GM12878 (cell line): Measurements from ENCODE around the gene ZBED5. TPM values are rescaled to one million over a fixed set of nuclear protein-coding genes. Genes with fewer than 3 reads are reported as not detected.

Experiments used
- ATAC-seq: fragments of 200-7000 bp; cut with Tn5 transposase; 3 replicates; pipeline ENCODE4 v1.9.1; 2020; ENCODE audit warnings: mild to moderate bottlenecking, moderate library complexity
- BruUV-seq: library from RNA; stranded (reverse); fragments of 400-500 nt; replicated peaks from 2 replicates; lab custom pipeline; 2021; lab: Mats Ljungman, UMichigan
- CTCF ChIA-PET: fragments of 300-600 bp; sonication (Branson Sonifier 250); formaldehyde crosslinking; extraction: SDS; loops from one replicate; lab custom pipeline; 2021; ENCODE audit warnings: inconsistent platforms; lab: Yijun Ruan, JAX
- POLR2A ChIA-PET: fragments of 350-600 bp; formaldehyde crosslinking; extraction: SDS; loops from one replicate; lab custom pipeline; 2021; ENCODE audit warnings: inconsistent platforms; lab: Charles Lee
- RAD21 ChIA-PET: fragments of 300-600 bp; sonication (Branson Sonifier 250); formaldehyde crosslinking; loops from one replicate; lab custom pipeline; 2023; ENCODE audit warnings: antibody characterized with exemption; ENCODE audit not compliant: unreplicated experiment; lab: Charles Lee
- SMC1A ChIA-PET: fragments of 300-600 bp; sonication (Branson Sonifier 250); formaldehyde crosslinking; loops from one replicate; lab custom pipeline; 2023; ENCODE audit not compliant: unreplicated experiment, uncharacterized antibody; lab: Charles Lee
- DNase-seq: peaks from one replicate; pipeline ENCODE4 v3.0.0-alpha.2; 2011; ENCODE audit warnings: low read depth, low spot score
- FAIRE-seq: peaks from 3 replicates; lab custom pipeline; 2011; peaks lifted over from hg19 to GRCh38; lab: Jason Lieb, UNC
- H2AFZ ChIP-seq: 2 replicates; pipeline ENCODE4 v1.6.0; 2011; ENCODE audit warnings: low read depth, low read length, control low read depth; ENCODE audit not compliant: control insufficient read depth
- H3K27ac ChIP-seq: 2 replicates; pipeline ENCODE4 v1.5.1; 2011; ENCODE audit warnings: control low read depth; ENCODE audit not compliant: control insufficient read depth, insufficient read depth
- H3K27me3 ChIP-seq, 2 experiments: replicated peaks in 1 of 2; 2 replicates each; pipeline versions ENCODE4 v1.6.0 to v1.6.1; 2011; ENCODE audit warnings: low read length in 1 of 2; ENCODE audit not compliant: control insufficient read depth in 2 of 2, insufficient read depth in 2 of 2
- H3K36me3 ChIP-seq, 2 experiments: 2 replicates each; pipeline ENCODE4 v1.5.1; 2011; ENCODE audit warnings: low read length in 1 of 2; ENCODE audit not compliant: control insufficient read depth in 2 of 2, insufficient read depth in 2 of 2
- H3K4me1 ChIP-seq: 2 replicates; pipeline ENCODE4 v1.6.1; 2011; ENCODE audit warnings: mild to moderate bottlenecking, low read length, moderate library complexity, mixed read lengths; ENCODE audit not compliant: control insufficient read depth, insufficient read depth
- H3K4me2 ChIP-seq: 2 replicates; pipeline ENCODE4 v1.6.0; 2011; ENCODE audit warnings: control low read depth; ENCODE audit not compliant: control insufficient read depth, insufficient read depth
- H3K4me3 ChIP-seq: fragments of 200-600 bp; sonication (generic); 2 replicates; pipeline ENCODE4 v1.5.1; 2016
- H3K79me2 ChIP-seq: 2 replicates; pipeline ENCODE4 v1.6.0; 2011; ENCODE audit warnings: low read length; ENCODE audit not compliant: control insufficient read depth, insufficient read depth
- H3K9ac ChIP-seq: 2 replicates; pipeline ENCODE4 v1.8.0; 2011; ENCODE audit warnings: low read length, control low read depth, mixed read lengths; ENCODE audit not compliant: control insufficient read depth, insufficient read depth
- H3K9me3 ChIP-seq: replicated peaks from 3 replicates; pipeline ENCODE4 v1.5.1; 2011; ENCODE audit warnings: mild to moderate bottlenecking, low read length; ENCODE audit not compliant: control insufficient read depth, insufficient read depth
- H4K20me1 ChIP-seq: 2 replicates; pipeline ENCODE4 v1.6.0; 2011; ENCODE audit not compliant: control insufficient read depth, insufficient read depth
- DPF2 ChIP-seq: fragments of 450-650 bp; IDR thresholded peaks from 2 replicates; pipeline ENCODE4 v1.6.1; 2017; ENCODE audit warnings: mild to moderate bottlenecking
- NFYA ChIP-seq: IDR thresholded peaks from 2 replicates; pipeline ENCODE4 v1.6.1; 2011; ENCODE audit warnings: low read depth, mild to moderate bottlenecking, low read length, improper control_type of control experiment, borderline replicate concordance
- RAD21 ChIP-seq: IDR thresholded peaks from 2 replicates; pipeline ENCODE4 v1.6.1; 2011; ENCODE audit warnings: mild to moderate bottlenecking, low read depth, low read length, moderate library complexity; ENCODE audit not compliant: insufficient read depth
- RUNX3 ChIP-seq: IDR thresholded peaks from 2 replicates; pipeline ENCODE4 v1.6.1; 2012; ENCODE audit warnings: low read length, inconsistent platforms
- TCF3 ChIP-seq: IDR thresholded peaks from 2 replicates; pipeline ENCODE4 v1.6.1; 2012; ENCODE audit warnings: low read depth, mild to moderate bottlenecking, low read length, borderline replicate concordance; ENCODE audit not compliant: insufficient read depth
- WGBS: methylation state at CpG from one replicate; pipeline ENCODE4 v1.1.6; 2016; ENCODE audit warnings: low lambda C conversion rate; ENCODE audit not compliant: insufficient replicate concordance, insufficient coverage; ENCODE audit errors: missing lambda C conversion rate; 5-methylcytosine and 5-hydroxymethylcytosine counted together
- in situ Hi-C: fragments of 300-500 bp; cut with MboI; formaldehyde crosslinking; loops from 9 replicates; pipeline ENCODE4 v1.14.3; 2018; ENCODE audit warnings: mixed read lengths
- intact Hi-C: fragments of 100-400 bp; cut with micrococcal nuclease; formaldehyde crosslinking; loops from one replicate; pipeline ENCODE4 v1.14.2; 2022; ENCODE audit not compliant: unreplicated experiment
- polyA plus RNA-seq, 11 experiments: library from polyadenylated mRNA; depleted of rRNA in 4 of 11; unstranded in 6 of 11; stranded (reverse) in 5 of 11; fragments of >200 nt; fragmentation: Nextera tagmentation in 4 of 11; fragmentation: Illumina TruSeq in 1 of 11; extraction: Ambion mirVana in 4 of 11; extraction: Trizol in 1 of 11; gene quantifications; 1 replicate in 1 of 11; 2 replicates in 10 of 11; pipeline versions ENCODE4 v1.2.1 to v1.2.3, GENCODE V29; 2011 to 2016; ENCODE audit warnings: inconsistent platforms in 2 of 11, missing spikeins in 2 of 11, low read depth in 1 of 11
- total RNA-seq, 4 experiments: library from RNA; depleted of rRNA in 3 of 4; stranded (reverse); fragments of >200 nt in 3 of 4; fragmentation: Illumina TruSeq in 1 of 4; extraction: Trizol in 1 of 4; gene quantifications; 2 replicates each; pipeline versions ENCODE4 v1.2.1 to v1.2.3, GENCODE V29; 2013 to 2021
- TF ChIP-seq, protein P1 (sequence below): fragments of 450-650 bp; IDR thresholded peaks from 2 replicates; pipeline ENCODE4 v1.6.1; 2017; ENCODE audit warnings: mild to moderate bottlenecking, moderate library complexity

ZBED5 gene
- total and polyA plus RNA-seq, 10 of the 15 experiments (the other 5 are each of a cell fraction or from before 2014, with no cell fraction given): 27.3 to 86.8 (median 37.6) TPM

GRCh38 chr11:10899121-10899830 is 41.4 kb upstream of the ZBED5 start:
- no peaks in the 10 kb centered on the region for H3K36me3 ChIP-seq
- no TSS peak for BruUV-seq
- ChIA-PET POLR2A (interaction anchor here (2.3 kb wide), 1 partner anchor 41 kb away, joined by 11 read pairs; the partner anchor contains the start of gene ZBED5), SMC1A (interaction anchor here (0.6 to 1.5 kb wide), 5 partner anchors 13 to 106 kb away, joined by 3 to 4 read pairs (median 3); no protein-coding TSS in a partner anchor), CTCF (interaction anchor here (1.1 to 1.7 kb wide), 2 partner anchors 28 to 106 kb away, joined by 3 to 4 read pairs; no protein-coding TSS in a partner anchor), RAD21 (interaction anchor here (0.6 to 1.8 kb wide), 2 partner anchors 89 to 90 kb away, joined by 4 to 5 read pairs; partner anchors contain the start of gene EIF4G2)
- H4K20me1 ChIP-seq: no peaks in the 10 kb centered on the region
- H3K9ac ChIP-seq: no peak overlapping the region
- H2AFZ ChIP-seq: no peak overlapping the region
- H3K4me2 ChIP-seq: no peak overlapping the region
- ATAC-seq (peak; percentile 64), FAIRE-seq (no peak), DNase-seq (no peak)
- in situ Hi-C loops: no loop called here
- H3K4me3 ChIP-seq: no peak overlapping the region
- TF ChIP-seq DPF2: no peak
- no peak for TF ChIP-seq NFYA
- TF ChIP-seq, protein P1, sequence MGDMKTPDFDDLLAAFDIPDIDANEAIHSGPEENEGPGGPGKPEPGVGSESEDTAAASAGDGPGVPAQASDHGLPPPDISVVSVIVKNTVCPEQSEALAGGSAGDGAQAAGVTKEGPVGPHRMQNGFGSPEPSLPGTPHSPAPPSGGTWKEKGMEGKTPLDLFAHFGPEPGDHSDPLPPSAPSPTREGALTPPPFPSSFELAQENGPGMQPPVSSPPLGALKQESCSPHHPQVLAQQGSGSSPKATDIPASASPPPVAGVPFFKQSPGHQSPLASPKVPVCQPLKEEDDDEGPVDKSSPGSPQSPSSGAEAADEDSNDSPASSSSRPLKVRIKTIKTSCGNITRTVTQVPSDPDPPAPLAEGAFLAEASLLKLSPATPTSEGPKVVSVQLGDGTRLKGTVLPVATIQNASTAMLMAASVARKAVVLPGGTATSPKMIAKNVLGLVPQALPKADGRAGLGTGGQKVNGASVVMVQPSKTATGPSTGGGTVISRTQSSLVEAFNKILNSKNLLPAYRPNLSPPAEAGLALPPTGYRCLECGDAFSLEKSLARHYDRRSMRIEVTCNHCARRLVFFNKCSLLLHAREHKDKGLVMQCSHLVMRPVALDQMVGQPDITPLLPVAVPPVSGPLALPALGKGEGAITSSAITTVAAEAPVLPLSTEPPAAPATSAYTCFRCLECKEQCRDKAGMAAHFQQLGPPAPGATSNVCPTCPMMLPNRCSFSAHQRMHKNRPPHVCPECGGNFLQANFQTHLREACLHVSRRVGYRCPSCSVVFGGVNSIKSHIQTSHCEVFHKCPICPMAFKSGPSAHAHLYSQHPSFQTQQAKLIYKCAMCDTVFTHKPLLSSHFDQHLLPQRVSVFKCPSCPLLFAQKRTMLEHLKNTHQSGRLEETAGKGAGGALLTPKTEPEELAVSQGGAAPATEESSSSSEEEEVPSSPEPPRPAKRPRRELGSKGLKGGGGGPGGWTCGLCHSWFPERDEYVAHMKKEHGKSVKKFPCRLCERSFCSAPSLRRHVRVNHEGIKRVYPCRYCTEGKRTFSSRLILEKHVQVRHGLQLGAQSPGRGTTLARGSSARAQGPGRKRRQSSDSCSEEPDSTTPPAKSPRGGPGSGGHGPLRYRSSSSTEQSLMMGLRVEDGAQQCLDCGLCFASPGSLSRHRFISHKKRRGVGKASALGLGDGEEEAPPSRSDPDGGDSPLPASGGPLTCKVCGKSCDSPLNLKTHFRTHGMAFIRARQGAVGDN: no peak
- TF ChIP-seq RAD21: no peak
- no peak for TF ChIP-seq RUNX3
- no peak for TF ChIP-seq TCF3
- H3K79me2 ChIP-seq: no peaks in the 10 kb centered on the region
- intact Hi-C loops: no loop called here
- no peaks in the 10 kb centered on the region for H3K27me3 ChIP-seq
- WGBS: 58% methylated on average over 7 of the region's 7 CpGs
- H3K9me3 ChIP-seq: no peaks in the 10 kb centered on the region
- H3K4me1 ChIP-seq: no peaks in the 10 kb centered on the region; the same call in 1 of the 2 replicates
- H3K27ac ChIP-seq: no peak overlapping the region
